ENCODE measurements around the gene ATP7A. TPM values are rescaled to one million over a fixed set of nuclear protein-coding genes. Genes with fewer than 3 reads are reported as not detected.

The ATP7A gene
- total RNA-seq, 4 donors from 2014 or later, result 4.0 to 6.3 (median 5.1) TPM

DNA sequence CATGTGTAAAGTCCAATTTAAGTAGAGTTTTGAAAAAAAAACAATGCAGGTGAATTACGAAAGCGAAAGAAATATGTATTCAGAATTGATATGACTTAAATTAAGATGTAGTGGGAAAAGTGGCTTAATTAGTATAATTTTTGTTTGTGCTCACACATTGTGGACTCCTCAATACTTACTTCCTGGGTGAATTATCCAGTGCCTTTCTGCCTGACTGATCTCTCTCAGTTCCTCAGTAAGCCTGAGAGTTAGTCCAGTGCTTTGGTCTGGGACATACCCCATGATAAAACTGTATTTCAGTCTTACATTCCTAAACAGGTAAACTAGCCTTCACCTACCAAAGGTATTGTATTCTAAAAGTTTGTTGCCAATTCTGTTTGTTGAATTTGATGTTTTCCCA, 50.6 kb downstream of the ATP7A start:
- intact Hi-C loops (cut with DNase I; ENCODE audit: low total_unique reads), result no loop called here

GRCh38 chrX:77962068-77962902, 51.8 kb downstream of the ATP7A start:
- Histone ChIP-seq H3K27me3 (no peaks in the 10 kb centered on the region), H3K27ac (no peak overlapping the region), H3K4me3 (no peak overlapping the region), H3K4me1 (no peaks in the 10 kb centered on the region), H3K36me3 (no peaks in the 10 kb centered on the region), H3K9me3 (no peaks in the 10 kb centered on the region)
- TF ChIP-seq POLR2A (IDR thresholded peaks at IDR 0.05), result no peak
- TF ChIP-seq, protein P1, sequence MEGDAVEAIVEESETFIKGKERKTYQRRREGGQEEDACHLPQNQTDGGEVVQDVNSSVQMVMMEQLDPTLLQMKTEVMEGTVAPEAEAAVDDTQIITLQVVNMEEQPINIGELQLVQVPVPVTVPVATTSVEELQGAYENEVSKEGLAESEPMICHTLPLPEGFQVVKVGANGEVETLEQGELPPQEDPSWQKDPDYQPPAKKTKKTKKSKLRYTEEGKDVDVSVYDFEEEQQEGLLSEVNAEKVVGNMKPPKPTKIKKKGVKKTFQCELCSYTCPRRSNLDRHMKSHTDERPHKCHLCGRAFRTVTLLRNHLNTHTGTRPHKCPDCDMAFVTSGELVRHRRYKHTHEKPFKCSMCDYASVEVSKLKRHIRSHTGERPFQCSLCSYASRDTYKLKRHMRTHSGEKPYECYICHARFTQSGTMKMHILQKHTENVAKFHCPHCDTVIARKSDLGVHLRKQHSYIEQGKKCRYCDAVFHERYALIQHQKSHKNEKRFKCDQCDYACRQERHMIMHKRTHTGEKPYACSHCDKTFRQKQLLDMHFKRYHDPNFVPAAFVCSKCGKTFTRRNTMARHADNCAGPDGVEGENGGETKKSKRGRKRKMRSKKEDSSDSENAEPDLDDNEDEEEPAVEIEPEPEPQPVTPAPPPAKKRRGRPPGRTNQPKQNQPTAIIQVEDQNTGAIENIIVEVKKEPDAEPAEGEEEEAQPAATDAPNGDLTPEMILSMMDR (IDR thresholded peaks at IDR 0.05 in 4 of 5, conservative IDR thresholded peaks at IDR 0.05 in 1 of 5), result no peak
- ATAC-seq (no peak), DNase-seq (no peak)
- in situ Hi-C loops (cut with MboI; ENCODE audit: low sequenced_read_pairs in 4 of 4) (no loop called here), intact Hi-C loops (cut with DNase I; ENCODE audit: low total_unique reads) (no loop called here)

More for the DNA sequence above, 50.6 kb downstream of the ATP7A start:
- no peaks in the 10 kb centered on the region for H3K27me3 ChIP-seq
- DNase-seq (no peak), ATAC-seq (no peak)
- in situ Hi-C loops (cut with MboI; ENCODE audit: low sequenced_read_pairs in 4 of 4), result no loop called here
- no peaks in the 10 kb centered on the region for H3K9me3 ChIP-seq
- H3K36me3 ChIP-seq, result no peaks in the 10 kb centered on the region
- TF ChIP-seq POLR2A (IDR thresholded peaks at IDR 0.05), result no peak
- TF ChIP-seq, protein P1 (IDR thresholded peaks at IDR 0.05 in 4 of 5, conservative IDR thresholded peaks at IDR 0.05 in 1 of 5), result no peak
- H3K27ac ChIP-seq, result no peak overlapping the region
- H3K4me1 ChIP-seq, result no peaks in the 10 kb centered on the region
- no peak overlapping the region for H3K4me3 ChIP-seq

- Histone ChIP-seq H3K27ac (no peak overlapping the region), H3K4me1 (no peaks in the 10 kb centered on the region), H3K36me3 (no peaks in the 10 kb centered on the region), H3K27me3 (no peaks in the 10 kb centered on the region), H3K9me3 (no peaks in the 10 kb centered on the region), H3K4me3 (no peak overlapping the region)
- intact Hi-C loops (cut with DNase I; ENCODE audit: low total_unique reads) (no loop called here), in situ Hi-C loops (cut with MboI; ENCODE audit: low sequenced_read_pairs in 4 of 4) (no loop called here)
- DNase-seq, result no peak
- no peak for ATAC-seq
- TF ChIP-seq, protein P1 (IDR thresholded peaks at IDR 0.05 in 4 of 5, conservative IDR thresholded peaks at IDR 0.05 in 1 of 5), result no peak
- no peak for TF ChIP-seq POLR2A (IDR thresholded peaks at IDR 0.05)
Measured at GRCh38 chrX:77966361-77966760, 55.9 kb downstream of the ATP7A start.

DNA sequence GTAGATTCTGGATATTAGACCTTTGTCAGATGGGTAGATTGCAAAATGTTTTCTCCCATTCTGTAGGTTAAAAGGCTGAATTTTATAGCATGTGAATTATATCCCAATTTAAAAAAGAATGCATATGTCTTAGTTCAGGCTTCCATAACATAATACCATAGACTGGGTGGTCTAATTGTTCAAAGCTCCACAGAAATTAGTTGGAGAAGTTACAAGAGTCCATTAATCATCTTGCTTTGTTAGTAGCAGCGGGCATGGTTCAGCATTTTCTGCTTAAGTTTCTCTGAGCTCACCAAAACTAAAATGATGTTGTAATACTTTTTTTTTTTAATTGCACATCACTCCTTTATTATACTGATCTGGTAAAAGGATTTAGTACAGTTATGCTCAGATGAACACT, 57.1 kb downstream of the ATP7A start:
- Histone ChIP-seq H3K4me3 (no peak overlapping the region), H3K36me3 (no peaks in the 10 kb centered on the region), H3K4me1 (no peaks in the 10 kb centered on the region), H3K9me3 (no peaks in the 10 kb centered on the region), H3K27ac (no peak overlapping the region), H3K27me3 (no peaks in the 10 kb centered on the region)
- intact Hi-C loops (cut with DNase I; ENCODE audit: low total_unique reads) (no loop called here), in situ Hi-C loops (cut with MboI; ENCODE audit: low sequenced_read_pairs in 4 of 4) (no loop called here)
- DNase-seq (no peak), ATAC-seq (no peak)
- TF ChIP-seq, protein P1 (IDR thresholded peaks at IDR 0.05 in 4 of 5, conservative IDR thresholded peaks at IDR 0.05 in 1 of 5), result no peak
- no peak for TF ChIP-seq POLR2A (IDR thresholded peaks at IDR 0.05)
